ENCODE measurements around the gene GOLGA6B.
"Not testable (repeated sequence)": the region's sequence is repeated elsewhere in the genome, so short reads cannot be mapped to it uniquely, and the experiment has no call there.

The GOLGA6B gene, protein sequence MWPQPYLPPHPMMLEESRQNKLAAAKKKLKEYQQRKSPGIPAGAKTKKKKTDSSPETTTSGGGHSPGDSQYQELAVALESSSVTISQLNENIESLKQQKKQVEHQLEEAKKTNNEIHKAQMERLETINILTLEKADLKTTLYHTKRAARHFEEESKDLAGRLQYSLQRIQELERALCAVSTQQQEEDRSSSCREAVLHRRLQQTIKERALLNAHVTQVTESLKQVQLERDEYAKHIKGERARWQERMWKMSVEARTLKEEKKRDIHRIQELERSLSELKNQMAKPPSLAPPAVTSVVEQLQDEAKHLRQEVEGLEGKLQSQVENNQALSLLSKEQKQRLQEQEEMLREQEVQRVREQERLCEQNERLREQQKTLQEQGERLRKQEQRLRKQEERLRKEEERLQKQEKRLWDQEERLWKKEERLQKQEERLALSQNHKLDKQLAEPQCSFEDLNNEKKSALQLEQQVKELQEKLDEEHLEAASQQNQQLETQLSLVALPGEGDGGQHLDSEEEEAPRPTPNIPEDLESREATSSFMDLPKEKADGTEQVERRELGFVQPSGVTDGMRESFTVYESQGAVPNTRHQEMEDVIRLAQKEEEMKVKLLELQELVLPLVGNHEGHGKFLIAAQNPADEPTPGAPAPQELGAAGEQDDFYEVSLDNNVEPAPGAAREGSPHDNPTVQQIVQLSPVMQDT

DNA sequence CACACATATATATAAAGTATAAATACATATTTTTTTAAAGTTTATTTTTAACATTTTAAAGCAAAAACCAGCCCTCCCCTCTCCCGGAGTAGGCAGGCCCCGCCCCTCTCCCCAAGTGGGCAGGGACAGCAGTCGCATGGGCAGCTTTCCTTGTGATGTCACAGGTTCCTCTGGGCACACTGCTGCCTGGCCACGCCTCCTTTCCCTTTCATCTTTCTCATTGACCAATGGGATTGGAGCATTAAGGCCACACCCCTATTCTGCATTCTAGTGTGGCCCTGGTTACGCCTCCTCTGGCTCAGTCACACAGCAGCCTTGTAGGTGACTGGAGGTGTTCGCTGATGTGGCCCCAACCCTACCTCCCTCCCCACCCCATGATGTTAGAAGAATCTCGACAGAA lies at the start of gene GOLGA6B:
TSS of gene GOLGA6B (plus strand) at position 301 of the 400 bp plus-strand sequence. CDS start at position 342, 41 bp downstream.
- not testable (repeated sequence) for DNase-seq

DNA sequence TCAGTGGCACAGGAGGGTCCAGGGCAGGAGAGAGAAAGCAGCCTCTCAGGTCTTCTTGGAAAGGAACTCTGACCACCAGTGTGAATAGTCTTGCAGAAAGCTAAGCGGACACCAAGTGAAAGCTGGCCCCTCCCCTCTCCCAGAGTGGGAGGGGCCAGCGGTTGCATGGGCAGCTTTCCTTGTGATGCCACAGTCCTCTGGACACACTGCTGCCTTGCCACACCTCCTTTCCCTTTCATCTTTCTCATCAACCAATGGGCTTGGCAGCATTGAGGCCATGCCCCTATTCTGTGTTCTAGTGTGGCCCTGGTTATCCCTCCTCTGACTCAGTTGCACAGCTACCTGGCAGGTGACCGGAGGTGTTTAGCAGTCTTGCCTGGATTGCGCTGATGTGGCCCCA lies 49.7 kb upstream of the GOLGA6B start:
- DNase-seq, result no peak

DNA sequence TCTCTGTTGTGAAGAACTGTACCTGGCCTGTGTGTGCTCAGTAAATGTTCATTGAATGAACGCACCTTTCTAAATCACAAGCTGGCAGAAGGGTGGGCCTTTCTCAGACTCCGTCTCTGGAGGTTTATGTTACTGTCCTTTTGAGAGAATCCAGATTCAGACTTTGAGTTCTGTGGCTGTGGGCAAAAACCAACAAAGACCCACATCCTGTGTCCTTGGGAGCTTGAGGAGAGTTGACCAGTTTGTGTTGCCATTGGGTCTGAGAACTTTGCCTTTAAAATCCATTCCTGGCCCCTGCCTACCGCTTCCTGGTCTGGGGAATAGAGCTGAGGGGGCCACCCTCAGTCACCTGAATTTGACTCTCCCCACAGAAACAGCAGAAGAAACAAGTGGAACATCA lies 46.4 kb upstream of the GOLGA6B start:
- DNase-seq, result not testable (repeated sequence)

DNA sequence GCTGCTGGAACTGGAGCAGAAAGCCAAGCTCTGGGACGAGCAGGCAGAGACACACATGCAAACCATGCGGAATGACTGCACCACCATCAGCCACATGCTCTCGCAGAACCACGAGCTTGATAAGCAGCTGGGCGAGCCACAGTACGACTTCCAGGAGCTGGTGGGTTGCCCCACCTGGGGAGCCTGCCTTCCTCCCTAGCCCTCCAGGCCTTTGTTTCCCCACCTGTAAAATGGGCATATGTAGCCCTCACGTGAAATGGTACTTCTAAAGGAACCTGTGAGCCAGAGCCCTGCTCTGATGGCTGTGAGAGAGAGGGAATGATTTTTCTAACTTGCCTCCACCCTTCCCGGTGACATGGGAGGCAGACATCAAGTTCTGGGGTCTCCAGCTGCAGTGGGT lies 44.6 kb upstream of the GOLGA6B start:
- no peak for DNase-seq

- DNase-seq, result not testable (repeated sequence)
Observed at GRCh38 chr15:72612324-72612723, 42.2 kb upstream of the GOLGA6B start.

GRCh38 chr15:72614810-72615532 lies 39.5 kb upstream of the GOLGA6B start:
- DNase-seq, result no peak

GRCh38 chr15:72615533-72616233 lies 38.8 kb upstream of the GOLGA6B start:
- peak; percentile 14 for DNase-seq

GRCh38 chr15:72616491-72617210 lies 37.8 kb upstream of the GOLGA6B start:
- DNase-seq, result no peak

GRCh38 chr15:72623854-72624253 lies 30.6 kb upstream of the GOLGA6B start:
- DNase-seq, result not testable (repeated sequence)

DNA sequence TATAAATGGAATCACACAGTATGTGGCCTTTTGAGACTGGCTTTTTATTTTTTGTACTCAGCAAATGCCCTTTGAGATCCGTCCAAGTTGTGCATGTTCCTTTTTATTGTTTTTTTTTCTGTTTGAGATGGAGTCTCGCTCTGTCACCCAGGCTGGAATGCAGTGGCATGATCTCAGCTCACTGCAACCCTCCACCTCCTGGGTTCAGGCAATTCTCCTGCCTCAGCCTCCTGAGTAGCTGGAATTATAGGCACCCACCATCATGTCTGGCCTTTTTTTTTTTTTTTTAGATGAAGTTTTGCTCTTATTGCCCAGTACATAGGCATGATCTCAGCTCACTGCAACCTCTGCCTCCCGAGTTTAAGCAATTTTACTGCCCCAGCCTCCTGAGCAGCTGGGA lies 28.3 kb upstream of the GOLGA6B start:
- not testable (repeated sequence) for DNase-seq

- DNase-seq, result peak; percentile 9
Observed at GRCh38 chr15:72628249-72629067, 26.0 kb upstream of the GOLGA6B start.

DNA sequence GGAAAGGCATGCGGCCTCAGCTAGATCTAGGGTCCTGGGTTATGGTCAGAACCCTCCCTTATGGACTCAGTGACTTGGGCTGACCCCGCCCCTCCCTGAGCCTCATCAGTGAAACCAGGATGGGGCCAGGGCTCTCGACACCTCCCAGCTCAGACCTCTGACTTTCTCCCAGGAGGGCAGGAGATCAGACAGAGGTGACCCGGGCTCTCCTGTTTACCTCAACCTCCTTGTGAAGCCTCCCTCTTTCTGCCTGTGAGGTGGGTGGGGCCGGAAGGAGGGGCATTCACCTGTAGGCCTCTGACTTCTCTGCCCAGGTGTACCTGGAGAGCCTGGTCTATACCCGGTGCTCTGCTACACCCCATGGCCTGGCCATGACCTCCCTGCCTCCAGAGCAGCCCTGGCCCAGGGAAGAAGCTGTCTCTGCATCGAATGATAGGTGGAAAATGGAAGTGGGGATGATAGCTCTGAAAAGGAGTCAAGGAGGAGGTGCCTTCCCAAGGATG lies 25.4 kb upstream of the GOLGA6B start:
- not testable (repeated sequence) for DNase-seq

GRCh38 chr15:72636519-72637282 lies 17.8 kb upstream of the GOLGA6B start:
- DNase-seq, result peak; percentile 80

- not testable (repeated sequence) for DNase-seq
Observed at GRCh38 chr15:72639759-72640483, 14.6 kb upstream of the GOLGA6B start.

GRCh38 chr15:72642271-72642670 lies 12.2 kb upstream of the GOLGA6B start:
- DNase-seq, result not testable (repeated sequence)

GRCh38 chr15:72648631-72649253 lies 5.8 kb upstream of the GOLGA6B start:
- DNase-seq, result not testable (repeated sequence)

DNA sequence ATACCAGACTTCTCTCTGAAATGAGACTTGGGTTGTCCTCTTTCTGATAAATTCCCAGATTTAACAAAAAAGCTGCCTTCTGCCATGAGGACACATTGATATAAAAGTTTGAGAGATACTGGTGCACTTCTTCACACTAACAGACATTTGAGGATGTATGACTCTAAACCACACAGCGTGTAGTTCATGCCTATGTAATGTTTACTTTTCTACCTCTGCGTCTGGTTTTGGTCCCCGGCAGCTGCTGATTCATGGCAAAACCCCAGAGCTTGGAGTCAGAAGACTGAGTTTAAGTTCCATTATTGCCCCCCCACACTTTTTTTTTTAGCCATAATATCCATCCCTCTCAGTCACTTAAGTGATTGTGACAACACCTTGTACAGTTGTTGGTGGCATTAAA lies 1.5 kb downstream of the GOLGA6B start:
- DNase-seq, result not testable (repeated sequence)

- not testable (repeated sequence) for DNase-seq
Observed at GRCh38 chr15:72661081-72661480, 6.6 kb downstream of the GOLGA6B start.

GRCh38 chr15:72663931-72664330 lies 9.4 kb downstream of the GOLGA6B start:
- not testable (repeated sequence) for DNase-seq
